Measurements from ENCODE around the gene PDE4B.

GRCh38 chr1:65824103-65824502 is 31.4 kb downstream of the PDE4B start:
- TF ChIP-seq EZH2 (IDR thresholded peaks at IDR 0.05; ENCODE audit: borderline replicate concordance, low read length) (no peak), CTCF (conservative IDR thresholded peaks at IDR 0.05 in 1 of 2, IDR thresholded peaks at IDR 0.05 in 1 of 2; ENCODE audit: extremely low read depth in 1 of 2, insufficient read depth in 1 of 2, low read depth in 1 of 2, low read length in 2 of 2) (no peak)
